Myocyte (in vitro differentiated cells): ENCODE measurements around the gene MED25. TPM values are rescaled to one million over a fixed set of nuclear protein-coding genes. Genes with fewer than 3 reads are reported as not detected.
A peak's percentile ranks its signal among the peaks of the same experiment; 100 is the strongest.

Experiments
- DNase-seq: peaks from one replicate; pipeline ENCODE4 v3.0.0-alpha.2; 2012; ENCODE audit warnings: low read depth
- total RNA-seq: library from RNA; depleted of rRNA; stranded (reverse); fragments of >200 nt; gene quantifications from 2 replicates; pipeline ENCODE4 v1.2.3, GENCODE V29; 2014

MED25 gene
- total RNA-seq, 1 donor from 2014 or later, result 22.7 TPM

GRCh38 chr19:49839713-49840112 is 21.6 kb downstream of the MED25 start:
- DNase-seq, result no peak

GRCh38 chr19:49840321-49840720 is 22.2 kb downstream of the MED25 start:
- DNase-seq, result no peak

- no peak for DNase-seq
Observed at GRCh38 chr19:49840736-49841249, 22.7 kb downstream of the MED25 start.

- no peak for DNase-seq
Observed at GRCh38 chr19:49843265-49843664, 25.2 kb downstream of the MED25 start.

- DNase-seq, result no peak
Observed at GRCh38 chr19:49844138-49845095, 26.3 kb downstream of the MED25 start.

GRCh38 chr19:49845414-49845813 is 27.3 kb downstream of the MED25 start:
- no peak for DNase-seq

GRCh38 chr19:49846408-49846807 is 28.3 kb downstream of the MED25 start:
- no peak for DNase-seq

GRCh38 chr19:49847731-49848696 is 29.9 kb downstream of the MED25 start:
- peak; percentile 56 for DNase-seq

- DNase-seq, result no peak
Observed at GRCh38 chr19:49848938-49849337, 30.8 kb downstream of the MED25 start.

- no peak for DNase-seq
Observed at GRCh38 chr19:49849433-49850220, 31.5 kb downstream of the MED25 start.

GRCh38 chr19:49850221-49850486 is 32.1 kb downstream of the MED25 start:
- no peak for DNase-seq

- peak; percentile 94 for DNase-seq
Observed at GRCh38 chr19:49850487-49851342, 32.6 kb downstream of the MED25 start, which contains the start of gene PTOV1. Gene PTOV1, plus strand, starts transcription at chr19:49851159.

GRCh38 chr19:49851456-49852259 is 33.6 kb downstream of the MED25 start:
- peak; percentile 45 for DNase-seq

GRCh38 chr19:49852631-49853126 is 34.6 kb downstream of the MED25 start:
- DNase-seq, result no peak

- DNase-seq, result no peak
Observed at GRCh38 chr19:49853852-49854377, 35.8 kb downstream of the MED25 start.

- DNase-seq, result no peak
Observed at GRCh38 chr19:49854378-49855263, 36.5 kb downstream of the MED25 start.

- no peak for DNase-seq
Observed at GRCh38 chr19:49855277-49855675, 37.2 kb downstream of the MED25 start.
